GM12892 (cell line): Measurements from ENCODE around the gene DNAJC22.

ENCODE experiments used
- POLR2A ChIP-seq: IDR thresholded peaks from 2 replicates; pipeline ENCODE4 v1.6.1; 2011; ENCODE audit warnings: low read depth, low read length, control low read depth
- POLR2AphosphoS5 ChIP-seq: IDR thresholded peaks from 2 replicates; pipeline ENCODE4 v1.6.1; 2011; ENCODE audit warnings: low read depth, low read length, control low read depth
- TAF1 ChIP-seq: IDR thresholded peaks from 2 replicates; pipeline ENCODE4 v1.6.1; 2011; ENCODE audit warnings: low read depth, mild to moderate bottlenecking, control low read depth, low read length, borderline replicate concordance

DNA sequence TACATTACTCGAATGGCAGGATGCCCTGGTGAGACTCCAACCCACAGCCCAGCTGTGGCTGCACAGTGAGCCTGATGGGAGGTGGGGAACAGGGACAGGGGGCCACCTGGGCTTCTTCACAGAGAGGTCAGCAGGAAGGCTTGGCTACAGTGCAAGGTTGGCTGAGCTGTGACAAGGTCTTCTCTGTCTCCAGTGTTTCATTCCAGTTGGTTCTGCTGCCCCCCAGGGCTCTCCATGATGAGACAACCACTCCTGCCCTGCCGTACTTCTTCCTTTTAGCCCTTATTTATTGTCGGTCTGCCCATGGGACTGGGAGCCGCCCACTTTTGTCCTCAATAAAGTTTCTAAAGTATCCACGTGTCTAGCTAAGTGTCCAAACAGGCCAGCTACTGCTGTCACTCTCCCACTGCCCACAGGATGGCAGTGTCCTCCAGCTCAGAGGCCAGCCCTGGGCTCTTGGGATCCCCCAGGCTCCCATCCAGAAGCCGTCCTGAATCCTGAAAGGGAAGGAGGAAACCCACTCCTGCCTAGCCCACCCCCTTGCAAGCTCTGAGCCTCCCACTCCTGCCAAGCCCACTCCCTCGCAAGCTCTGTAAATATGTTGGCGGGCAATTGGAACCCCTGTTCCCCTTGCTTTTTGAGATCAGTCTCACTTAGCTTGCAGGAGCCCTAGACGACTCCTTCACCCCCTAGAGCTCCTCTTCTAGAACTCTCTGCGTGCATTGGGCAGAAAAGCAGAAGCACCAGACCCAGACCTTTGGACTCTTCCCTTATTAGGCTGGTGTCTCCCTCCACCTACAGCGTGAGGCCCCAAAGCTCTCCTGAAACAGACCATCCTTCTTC lies 15.1 kb upstream of the DNAJC22 start:
- TF ChIP-seq POLR2A, result no peak
- TF ChIP-seq TAF1, result no peak
- TF ChIP-seq POLR2AphosphoS5, result no peak
